ENCODE measurements around the gene P2RX1. TPM values are rescaled to one million over a fixed set of nuclear protein-coding genes. Genes with fewer than 3 reads are reported as not detected.

Gene P2RX1
- total and polyA plus RNA-seq, 7 donors, result 0.46 to 55.9 (median 4.3) TPM

DNA sequence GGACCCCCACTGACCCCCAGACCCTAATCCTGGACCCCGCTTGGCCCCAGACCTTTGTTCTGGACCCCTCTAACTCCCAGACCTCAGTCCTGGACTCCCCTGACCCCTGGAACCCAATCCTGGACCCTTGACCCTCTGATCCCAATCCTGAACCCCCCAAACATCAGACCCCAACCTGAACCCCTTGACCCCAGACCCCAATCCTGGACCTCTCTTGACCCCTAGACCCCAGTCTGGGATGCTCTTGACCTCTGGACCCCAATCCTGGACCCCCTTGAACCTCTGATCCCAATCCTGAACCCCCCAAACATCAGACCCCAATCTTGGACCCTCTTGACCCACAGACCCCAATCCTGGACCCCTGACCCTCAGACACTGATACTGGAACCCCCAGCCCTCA lies 13.5 kb upstream of the P2RX1 start:
- DNase-seq, result no peak
- 98 to 99% methylated on average over 1 of the region's 1 CpG for WGBS, 2 donors
- no peaks in the 10 kb centered on the region for H3K27me3 ChIP-seq
- TF ChIP-seq POLR2AphosphoS5 (IDR thresholded peaks at IDR 0.05) (no peak), EP300 (IDR thresholded peaks at IDR 0.05) (no peak), POLR2A (IDR thresholded peaks at IDR 0.05) (no peak)
- TF ChIP-seq, protein P1, sequence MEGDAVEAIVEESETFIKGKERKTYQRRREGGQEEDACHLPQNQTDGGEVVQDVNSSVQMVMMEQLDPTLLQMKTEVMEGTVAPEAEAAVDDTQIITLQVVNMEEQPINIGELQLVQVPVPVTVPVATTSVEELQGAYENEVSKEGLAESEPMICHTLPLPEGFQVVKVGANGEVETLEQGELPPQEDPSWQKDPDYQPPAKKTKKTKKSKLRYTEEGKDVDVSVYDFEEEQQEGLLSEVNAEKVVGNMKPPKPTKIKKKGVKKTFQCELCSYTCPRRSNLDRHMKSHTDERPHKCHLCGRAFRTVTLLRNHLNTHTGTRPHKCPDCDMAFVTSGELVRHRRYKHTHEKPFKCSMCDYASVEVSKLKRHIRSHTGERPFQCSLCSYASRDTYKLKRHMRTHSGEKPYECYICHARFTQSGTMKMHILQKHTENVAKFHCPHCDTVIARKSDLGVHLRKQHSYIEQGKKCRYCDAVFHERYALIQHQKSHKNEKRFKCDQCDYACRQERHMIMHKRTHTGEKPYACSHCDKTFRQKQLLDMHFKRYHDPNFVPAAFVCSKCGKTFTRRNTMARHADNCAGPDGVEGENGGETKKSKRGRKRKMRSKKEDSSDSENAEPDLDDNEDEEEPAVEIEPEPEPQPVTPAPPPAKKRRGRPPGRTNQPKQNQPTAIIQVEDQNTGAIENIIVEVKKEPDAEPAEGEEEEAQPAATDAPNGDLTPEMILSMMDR (IDR thresholded peaks at IDR 0.05), result no peak
- H3K9me3 ChIP-seq, result no peaks in the 10 kb centered on the region
- no peaks in the 10 kb centered on the region for H3K4me1 ChIP-seq
- H3K4me3 ChIP-seq, result no peak overlapping the region
- intact Hi-C loops (cut with DNase I), result no loop called here
- no peak overlapping the region for H3K27ac ChIP-seq
- no peaks in the 10 kb centered on the region for H3K36me3 ChIP-seq

DNA sequence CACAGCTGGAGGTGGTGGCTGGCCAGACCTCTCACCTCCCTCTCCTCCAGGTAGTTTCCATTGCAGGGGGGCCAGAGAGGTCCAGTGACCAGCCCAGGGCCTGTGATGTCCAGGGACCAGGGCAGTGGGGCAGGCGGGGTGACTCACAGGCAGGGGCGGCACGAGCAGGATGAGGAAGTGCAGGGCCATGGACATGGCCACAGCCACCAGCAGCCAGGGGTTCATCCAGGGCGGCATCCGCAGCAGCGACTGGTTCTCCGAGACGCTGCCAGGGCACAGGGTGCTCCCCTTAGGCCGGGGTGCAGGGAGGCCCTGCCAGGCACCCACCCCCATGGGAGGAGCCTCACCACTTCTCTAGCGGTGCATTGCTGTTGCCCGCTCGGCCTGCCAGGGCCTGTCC lies 12.9 kb upstream of the P2RX1 start:
- Histone ChIP-seq H3K27ac (no peak overlapping the region), H3K36me3 (no peaks in the 10 kb centered on the region), H3K9me3 (no peaks in the 10 kb centered on the region), H3K4me1 (no peaks in the 10 kb centered on the region), H3K27me3 (no peaks in the 10 kb centered on the region), H3K4me3 (no peak overlapping the region)
- 96 to 98% methylated on average over 12 of the region's 12 CpGs for WGBS, 2 donors
- no peak for TF ChIP-seq EP300 (IDR thresholded peaks at IDR 0.05)
- no peak for TF ChIP-seq POLR2AphosphoS5 (IDR thresholded peaks at IDR 0.05)
- TF ChIP-seq, protein P1 (IDR thresholded peaks at IDR 0.05), result no peak
- TF ChIP-seq POLR2A (IDR thresholded peaks at IDR 0.05), result no peak
- no peak for DNase-seq
- intact Hi-C loops (cut with DNase I), result no loop called here

DNA sequence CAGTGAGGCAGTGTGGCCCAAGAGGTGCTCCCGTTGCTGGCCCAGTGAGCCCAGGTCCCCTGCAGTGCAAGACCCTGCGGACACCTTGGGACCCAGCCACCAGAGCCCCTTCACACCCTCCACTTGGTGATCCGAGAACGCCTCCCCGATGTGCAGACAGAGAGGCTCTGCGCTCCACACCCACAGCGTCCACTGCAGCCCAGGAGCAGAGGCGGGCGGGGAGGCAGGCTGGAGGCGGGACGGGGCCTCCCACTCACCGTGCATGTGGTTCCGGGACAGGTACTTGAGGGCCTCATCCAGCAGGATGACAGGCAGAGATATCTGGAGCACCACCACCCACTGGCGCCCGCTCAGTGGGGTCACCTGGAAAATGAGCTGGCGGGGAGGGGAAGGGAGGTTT lies 12.1 kb upstream of the P2RX1 start:
- Histone ChIP-seq H3K27me3 (no peaks in the 10 kb centered on the region), H3K36me3 (no peaks in the 10 kb centered on the region), H3K4me1 (no peaks in the 10 kb centered on the region), H3K4me3 (no peak overlapping the region), H3K9me3 (no peaks in the 10 kb centered on the region), H3K27ac (no peak overlapping the region)
- DNase-seq, result no peak
- no peak for TF ChIP-seq POLR2AphosphoS5 (IDR thresholded peaks at IDR 0.05)
- no peak for TF ChIP-seq EP300 (IDR thresholded peaks at IDR 0.05)
- no peak for TF ChIP-seq POLR2A (IDR thresholded peaks at IDR 0.05)
- TF ChIP-seq, protein P1 (IDR thresholded peaks at IDR 0.05), result no peak
- WGBS, 2 donors, result 94 to 96% methylated on average over 16 of the region's 16 CpGs
- intact Hi-C loops (cut with DNase I), result no loop called here

DNA sequence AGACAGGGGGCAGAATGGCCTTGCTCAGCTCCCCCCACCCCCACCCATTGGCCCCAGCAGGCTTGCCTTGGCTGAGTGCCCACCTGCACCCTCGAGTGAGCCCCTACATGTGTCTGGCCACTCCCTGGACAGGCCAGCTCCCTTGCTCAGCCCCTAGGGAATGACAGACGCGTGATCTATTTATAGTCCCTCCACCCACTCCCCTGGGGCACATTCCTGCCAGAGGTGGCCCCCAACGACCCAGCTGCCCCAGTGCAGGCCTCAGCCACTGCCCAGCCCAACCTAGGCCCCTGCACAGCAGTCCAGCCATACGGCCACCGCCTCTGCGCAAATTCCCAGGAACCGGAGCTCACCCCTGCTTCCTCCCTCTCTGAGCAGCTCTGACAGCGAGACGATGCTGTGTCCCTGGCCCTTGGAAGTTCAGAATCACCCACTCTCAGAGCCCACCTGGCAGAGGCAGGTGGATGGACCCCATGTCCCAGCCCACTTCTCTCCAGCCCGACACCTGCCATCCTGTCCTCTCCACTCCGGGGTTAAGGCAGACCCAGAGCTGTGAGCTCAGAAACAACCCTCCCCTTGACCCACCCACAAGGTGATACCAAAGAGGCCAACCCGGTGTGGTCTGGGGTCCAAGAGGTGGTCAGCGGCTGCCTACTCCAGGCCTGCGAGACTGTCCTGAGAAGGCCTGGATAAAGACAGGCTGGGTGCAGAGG lies 11.5 kb upstream of the P2RX1 start:
- H3K36me3 ChIP-seq, result no peaks in the 10 kb centered on the region
- intact Hi-C loops (cut with DNase I), result no loop called here
- no peak for TF ChIP-seq POLR2A (IDR thresholded peaks at IDR 0.05)
- no peak for TF ChIP-seq POLR2AphosphoS5 (IDR thresholded peaks at IDR 0.05)
- TF ChIP-seq, protein P1 (IDR thresholded peaks at IDR 0.05), result no peak
- TF ChIP-seq EP300 (IDR thresholded peaks at IDR 0.05), result no peak
- H3K4me3 ChIP-seq, result no peak overlapping the region
- no peaks in the 10 kb centered on the region for H3K9me3 ChIP-seq
- H3K4me1 ChIP-seq, result no peaks in the 10 kb centered on the region
- no peak overlapping the region for H3K27ac ChIP-seq
- no peak for DNase-seq
- WGBS, 2 donors, result 83% methylated on average over 15 of the region's 15 CpGs
- H3K27me3 ChIP-seq, result no peaks in the 10 kb centered on the region
